HepG2 (cell line): ENCODE measurements around the gene TSPAN9. TPM values are rescaled to one million over a fixed set of nuclear protein-coding genes. Genes with fewer than 3 reads are reported as not detected.

ENCODE experiments used
- ATAC-seq: fragments of 200-7000 bp; cut with Tn5 transposase; 3 replicates; pipeline ENCODE4 v1.9.1; 2020; ENCODE audit warnings: mild to moderate bottlenecking, moderate library complexity
- BruUV-seq: library from RNA; stranded (reverse); fragments of 400-500 nt; replicated peaks from 2 replicates; lab custom pipeline; 2021; lab: Mats Ljungman, UMichigan
- CTCF ChIA-PET: fragments of 300-600 bp; formaldehyde crosslinking; extraction: SDS; loops from one replicate; lab custom pipeline; 2021; ENCODE audit warnings: low total read pairs, inconsistent platforms, low intra/inter-chr PET ratio; lab: Yijun Ruan, JAX
- POLR2A ChIA-PET: fragments of 350-600 bp; sonication (Branson Sonifier 250); formaldehyde crosslinking; loops from one replicate; lab custom pipeline; 2020; ENCODE audit warnings: antibody characterized with exemption, inconsistent platforms; lab: Yijun Ruan, JAX
- DNase-seq: peaks from one replicate; pipeline ENCODE4 v3.0.0-alpha.2; 2015; ENCODE audit warnings: low spot score
- FAIRE-seq: peaks from 3 replicates; lab custom pipeline; 2011; peaks lifted over from hg19 to GRCh38; lab: Jason Lieb, UNC
- H2AFZ ChIP-seq: one replicate; pipeline ENCODE4 v1.6.1; 2011; ENCODE audit warnings: low read length, inconsistent platforms
- H3K27ac ChIP-seq: fragments of 300-600 bp; 3 replicates; pipeline ENCODE4 v1.8.0; 2011; ENCODE audit warnings: mixed run types, mild to moderate bottlenecking, mixed read lengths, low read length, inconsistent platforms; ENCODE audit not compliant: insufficient read depth; ENCODE audit errors: extremely low read length
- H3K27me3 ChIP-seq, 2 experiments: fragments of 200-600 bp in 1 of 2; 2 replicates in 1 of 2; 3 replicates in 1 of 2; pipeline versions ENCODE4 v1.6.0 to v1.8.0; 2011; ENCODE audit warnings: low read length in 2 of 2, mild to moderate bottlenecking in 2 of 2, moderate library complexity in 2 of 2, inconsistent platforms in 1 of 2; ENCODE audit not compliant: insufficient read depth in 2 of 2, control insufficient read depth in 1 of 2
- H3K36me3 ChIP-seq, 2 experiments: fragments of 200-600 bp in 1 of 2; replicated peaks in 1 of 2; 2 replicates in 1 of 2; 3 replicates in 1 of 2; pipeline versions ENCODE4 v1.5.1 to v1.8.0; 2011; ENCODE audit warnings: low read length in 2 of 2, inconsistent platforms in 1 of 2; ENCODE audit not compliant: insufficient read depth in 2 of 2, control insufficient read depth in 1 of 2
- H3K4me1 ChIP-seq: 2 replicates; pipeline ENCODE4 v1.5.1; 2012; ENCODE audit warnings: low read length, inconsistent platforms; ENCODE audit not compliant: insufficient read depth
- H3K4me2 ChIP-seq: 2 replicates; pipeline ENCODE4 v1.6.0; 2011; ENCODE audit warnings: low read depth, low read length, inconsistent platforms
- H3K4me3 ChIP-seq, 3 experiments: fragments of 200-600 bp in 1 of 3; sonication (generic), shearing (Covaris generic) in 1 of 3; replicated peaks in 1 of 3; 2 replicates each; pipeline ENCODE4 v1.5.1; 2011 to 2016; ENCODE audit warnings: low read length in 3 of 3, inconsistent platforms in 2 of 3, low read depth in 2 of 3, mild to moderate bottlenecking in 2 of 3, control low read depth in 1 of 3, mixed read lengths in 1 of 3; ENCODE audit not compliant: insufficient read depth in 1 of 3
- H3K79me2 ChIP-seq: one replicate; pipeline ENCODE4 v1.6.1; 2011; ENCODE audit warnings: low read length, inconsistent platforms; ENCODE audit not compliant: insufficient read depth
- H3K9ac ChIP-seq: 2 replicates; pipeline ENCODE4 v1.6.0; 2011; ENCODE audit warnings: mild to moderate bottlenecking, low read depth, low read length, inconsistent platforms; ENCODE audit not compliant: insufficient read depth
- H3K9me3 ChIP-seq: 2 replicates; pipeline ENCODE4 v1.5.1; 2012; ENCODE audit warnings: mild to moderate bottlenecking, low read length
- H4K20me1 ChIP-seq: 2 replicates; pipeline ENCODE4 v1.6.0; 2011; ENCODE audit warnings: inconsistent platforms, mild to moderate bottlenecking, low read length, moderate library complexity; ENCODE audit not compliant: insufficient read depth
- CEBPB ChIP-seq: IDR thresholded peaks from 2 replicates; pipeline ENCODE4 v1.6.1; 2011; ENCODE audit warnings: low read depth, low read length, improper control_type of control experiment, borderline replicate concordance
- GATA4 ChIP-seq: sonication (generic); IDR thresholded peaks from 2 replicates; pipeline ENCODE4 v1.6.1; 2016; ENCODE audit warnings: antibody characterized with exemption, low read depth, borderline replicate concordance
- GTF3A ChIP-seq: sonication (generic); formaldehyde crosslinking; conservative IDR thresholded peaks from 2 replicates; pipeline ENCODE4 v1.4.0; 2020; ENCODE audit warnings: mild to moderate bottlenecking, missing genetic modification reagents
- HES4 ChIP-seq: sonication (generic); formaldehyde crosslinking; IDR thresholded peaks from 2 replicates; pipeline ENCODE4 v1.9.0; 2021; ENCODE audit warnings: mild to moderate bottlenecking, missing genetic modification reagents, borderline replicate concordance
- KLF11 ChIP-seq: IDR thresholded peaks from 2 replicates; pipeline ENCODE4 v1.6.1; 2016; ENCODE audit warnings: missing compliant biosample characterization
- PAXIP1 ChIP-seq: sonication (generic); formaldehyde crosslinking; conservative IDR thresholded peaks from 2 replicates; pipeline ENCODE4 v1.4.0; 2020; ENCODE audit warnings: mild to moderate bottlenecking, missing genetic modification reagents, moderate library complexity
- PRPF4 ChIP-seq: fragments of 200-400 bp; formaldehyde crosslinking; IDR thresholded peaks from 2 replicates; pipeline ENCODE4 v1.6.1; 2016; ENCODE audit warnings: low read length, low read depth; ENCODE audit not compliant: poor library complexity, severe bottlenecking
- SUZ12 ChIP-seq: fragments of 150-350 bp; IDR thresholded peaks from 2 replicates; pipeline ENCODE4 v1.6.1; 2014; ENCODE audit warnings: low read depth, low read length
- SYNCRIP ChIP-seq: fragments of 200-400 bp; formaldehyde crosslinking; IDR thresholded peaks from 2 replicates; pipeline ENCODE4 v1.6.1; 2018; ENCODE audit warnings: mild to moderate bottlenecking, low read depth, low read length; ENCODE audit not compliant: insufficient read depth
- TFDP1 ChIP-seq: IDR thresholded peaks from 2 replicates; pipeline ENCODE4 v1.6.1; 2016; ENCODE audit warnings: missing compliant biosample characterization, missing genetic modification reagents, borderline replicate concordance
- XBP1 ChIP-seq: sonication (generic); formaldehyde crosslinking; IDR thresholded peaks from 2 replicates; pipeline ENCODE4 v1.5.0; 2020; ENCODE audit warnings: missing genetic modification reagents
- ZNF253 ChIP-seq: sonication (generic); formaldehyde crosslinking; IDR thresholded peaks from 2 replicates; pipeline ENCODE4 v1.8.0; 2022; ENCODE audit warnings: mild to moderate bottlenecking, missing genetic modification reagents, borderline replicate concordance
- ZNF256 ChIP-seq: sonication (generic); formaldehyde crosslinking; conservative IDR thresholded peaks from 2 replicates; pipeline ENCODE4 v1.4.0; 2020; ENCODE audit warnings: missing genetic modification reagents
- ZNF333 ChIP-seq: sonication (generic); formaldehyde crosslinking; IDR thresholded peaks from 2 replicates; pipeline ENCODE4 v1.4.0; 2020; ENCODE audit warnings: mild to moderate bottlenecking, missing genetic modification reagents, borderline replicate concordance
- ZNF383 ChIP-seq: sonication (generic); formaldehyde crosslinking; IDR thresholded peaks from 2 replicates; pipeline ENCODE4 v1.4.0; 2020; ENCODE audit warnings: missing genetic modification reagents, mild to moderate bottlenecking, borderline replicate concordance
- WGBS: methylation state at CpG from one replicate; pipeline ENCODE4 v1.1.6; 2017; ENCODE audit warnings: low lambda C conversion rate; 5-methylcytosine and 5-hydroxymethylcytosine counted together
- in situ Hi-C: cut with HindIII; loops from 2 replicates; pipeline ENCODE4 v1.10.0; 2017; ENCODE audit warnings: low pct_unique_long_range_greater_than_20kb; ENCODE audit not compliant: extremely low pct_ligation_motif_present
- intact Hi-C: fragments of 100-400 bp; cut with micrococcal nuclease; formaldehyde crosslinking; loops from one replicate; pipeline ENCODE4 v1.10.0; 2022; ENCODE audit not compliant: unreplicated experiment
- polyA plus RNA-seq, 8 experiments: library from polyadenylated mRNA; depleted of rRNA in 3 of 8; stranded (reverse) in 7 of 8; unstranded in 1 of 8; fragments of >200 nt; fragmentation: Illumina TruSeq in 4 of 8; extraction: Trizol in 4 of 8; gene quantifications; 2 replicates each; pipeline versions ENCODE4 v1.2.1 to v1.2.3, GENCODE V29; 2011 to 2016; ENCODE audit warnings: low read depth in 4 of 8, missing spikeins in 1 of 8, mixed read lengths in 1 of 8; ENCODE audit not compliant: insufficient read depth in 1 of 8
- total RNA-seq, 5 experiments: library from RNA; depleted of rRNA; stranded (reverse); fragments of >200 nt; fragmentation: Illumina TruSeq; extraction: Trizol; gene quantifications; 2 replicates each; pipeline ENCODE4 v1.2.3, GENCODE V29; 2016; ENCODE audit warnings: low read depth in 1 of 5

TSPAN9 gene
- total and polyA plus RNA-seq, 2 of the 13 experiments (the other 11 are each of a cell fraction or from before 2014, with no cell fraction given), result 18.1 to 42.3 TPM

GRCh38 chr12:3307389-3307788 lies 230.2 kb downstream of the TSPAN9 start:
- H3K9ac ChIP-seq, result no peak overlapping the region
- no peak overlapping the region for H3K27ac ChIP-seq
- H3K27me3 ChIP-seq, result peaks cover 16 to 81% of the 10 kb centered on the region in 2 experiments
- ChIA-PET CTCF (no interaction called here), POLR2A (no interaction called here)
- peaks cover 19% of the 10 kb centered on the region for H3K4me1 ChIP-seq
- H2AFZ ChIP-seq, result no peak overlapping the region
- ATAC-seq (no peak), DNase-seq (no peak), FAIRE-seq (no peak)
- no peaks in the 10 kb centered on the region for H4K20me1 ChIP-seq
- intact Hi-C loops, result no loop called here
- H3K79me2 ChIP-seq, result no peaks in the 10 kb centered on the region
- BruUV-seq, result no TSS peak
- WGBS, result 63% methylated on average over 4 of the region's 8 CpGs
- no peak overlapping the region for H3K4me3 ChIP-seq
- in situ Hi-C loops, result loop anchor here (10.0 kb wide), 1 partner anchor 967 kb away; the partner anchor contains the start of gene CCND2
- H3K4me2 ChIP-seq, result no peak overlapping the region
- H3K9me3 ChIP-seq, result no peaks in the 10 kb centered on the region
- H3K36me3 ChIP-seq, result no peaks in the 10 kb centered on the region
- TF ChIP-seq ZNF256 (CRISPR knock-in tag) (no peak), TFDP1 (no peak), HES4 (no peak)

GRCh38 chr12:3308063-3308462 lies 230.9 kb downstream of the TSPAN9 start:
- Histone ChIP-seq H3K27ac (no peak overlapping the region), H3K9ac (no peak overlapping the region), H4K20me1 (no peaks in the 10 kb centered on the region), H3K4me1 (peaks cover 19% of the 10 kb centered on the region), H3K79me2 (no peaks in the 10 kb centered on the region), H3K9me3 (no peaks in the 10 kb centered on the region), H3K4me3 (no peak overlapping the region), H3K27me3 (peaks cover 17 to 85% of the 10 kb centered on the region in 2 experiments), H3K4me2 (no peak overlapping the region), H3K36me3 (no peaks in the 10 kb centered on the region), H2AFZ (no peak overlapping the region)
- FAIRE-seq, result no peak
- 36% methylated on average over 8 of the region's 8 CpGs for WGBS
- in situ Hi-C loops (loop anchor here (10.0 kb wide), 1 partner anchor 967 kb away; the partner anchor contains the start of gene CCND2), intact Hi-C loops (no loop called here)
- POLR2A ChIA-PET, result no interaction called here
- no TSS peak for BruUV-seq
- ATAC-seq, result no peak
- DNase-seq, result no peak
- CTCF ChIA-PET, result no interaction called here
- no peak for TF ChIP-seq PAXIP1
- no peak for TF ChIP-seq SYNCRIP
- TF ChIP-seq PRPF4, result no peak
- no peak for TF ChIP-seq ZNF253 (CRISPR knock-in tag)
- TF ChIP-seq GATA4, result no peak
- TF ChIP-seq XBP1 (CRISPR knock-in tag), result no peak
- TF ChIP-seq GTF3A (CRISPR knock-in tag), result no peak
- no peak for TF ChIP-seq ZNF383 (CRISPR knock-in tag)
- TF ChIP-seq KLF11 (CRISPR knock-in tag), result no peak
- no peak for TF ChIP-seq ZNF333 (CRISPR knock-in tag)
- no peak for TF ChIP-seq SUZ12
- TF ChIP-seq CEBPB, result no peak
